Neuronal stem cell (in vitro differentiated cells): ENCODE data around the gene RASAL2.

ENCODE experiments used
- DNase-seq: peaks from one replicate; pipeline ENCODE4 v3.0.0-alpha.2; 2013; ENCODE audit warnings: low spot score
- H2AFZ ChIP-seq: one replicate; pipeline ENCODE4 v1.6.1; 2013; ENCODE audit warnings: mild to moderate bottlenecking, low read length, inconsistent platforms
- H2AK5ac ChIP-seq: 2 replicates; pipeline ENCODE4 v1.6.1; 2013; ENCODE audit warnings: low read depth, mild to moderate bottlenecking, inconsistent platforms, low read length, moderate library complexity, mixed read lengths
- H2BK120ac ChIP-seq: 2 replicates; pipeline ENCODE4 v1.6.1; 2013; ENCODE audit warnings: low read depth, mild to moderate bottlenecking, inconsistent platforms, low read length, moderate library complexity, mixed read lengths
- H2BK12ac ChIP-seq: one replicate; pipeline ENCODE4 v1.6.1; 2013; ENCODE audit warnings: low read length, inconsistent platforms
- H2BK15ac ChIP-seq: 2 replicates; pipeline ENCODE4 v1.6.1; 2013; ENCODE audit warnings: mild to moderate bottlenecking, low read length, inconsistent platforms, mixed read lengths
- H2BK5ac ChIP-seq: one replicate; pipeline ENCODE4 v1.6.1; 2013; ENCODE audit warnings: inconsistent platforms, mild to moderate bottlenecking, low read length, moderate library complexity
- H3K14ac ChIP-seq: one replicate; pipeline ENCODE4 v1.6.1; 2013; ENCODE audit warnings: low read length, inconsistent platforms
- H3K18ac ChIP-seq: 2 replicates; pipeline ENCODE4 v1.6.1; 2013; ENCODE audit warnings: low read length, inconsistent platforms
- H3K23ac ChIP-seq: 2 replicates; pipeline ENCODE4 v1.6.1; 2013; ENCODE audit warnings: low read depth, mild to moderate bottlenecking, mixed read lengths, low read length, inconsistent platforms; ENCODE audit not compliant: poor library complexity
- H3K27ac ChIP-seq: replicated peaks from 3 replicates; pipeline ENCODE4 v1.5.1; 2013; ENCODE audit warnings: low read length, inconsistent platforms
- H3K27me3 ChIP-seq, 3 experiments: 2 replicates each; pipeline ENCODE4 v1.6.1; 2013; ENCODE audit warnings: low read length in 3 of 3, mild to moderate bottlenecking in 2 of 3, inconsistent platforms in 1 of 3, low read depth in 1 of 3, mixed read lengths in 1 of 3, moderate library complexity in 1 of 3; ENCODE audit not compliant: control insufficient read depth in 3 of 3, insufficient read depth in 3 of 3
- H3K36me3 ChIP-seq, 2 donors: replicated peaks in 1 of 2; 2 replicates each; pipeline ENCODE4 v1.6.1; 2013; ENCODE audit warnings: low read length in 2 of 2; ENCODE audit not compliant: control insufficient read depth in 2 of 2, insufficient read depth in 2 of 2
- H3K4ac ChIP-seq: 2 replicates; pipeline ENCODE4 v1.6.1; 2013; ENCODE audit warnings: inconsistent platforms, mild to moderate bottlenecking, low read length, moderate library complexity
- H3K4me1 ChIP-seq, 2 donors: 1 replicate in 1 of 2; 2 replicates in 1 of 2; pipeline ENCODE4 v1.6.1; 2013; ENCODE audit warnings: low read length in 2 of 2, low read depth in 1 of 2; ENCODE audit not compliant: control insufficient read depth in 2 of 2, insufficient read depth in 1 of 2
- H3K4me2 ChIP-seq: one replicate; pipeline ENCODE4 v1.6.1; 2013; ENCODE audit warnings: mild to moderate bottlenecking, low read length, inconsistent platforms; ENCODE audit not compliant: insufficient read depth, poor library complexity, severe bottlenecking
- H3K4me3 ChIP-seq, 2 donors: 2 replicates each; pipeline ENCODE4 v1.5.1; 2013; ENCODE audit warnings: low read length in 2 of 2, mild to moderate bottlenecking in 2 of 2, inconsistent platforms in 1 of 2, moderate library complexity in 1 of 2
- H3K79me1 ChIP-seq: one replicate; pipeline ENCODE4 v1.6.1; 2013; ENCODE audit warnings: low read depth, mild to moderate bottlenecking, inconsistent platforms, low read length, moderate library complexity
- H3K9ac ChIP-seq: one replicate; pipeline ENCODE4 v1.6.1; 2013; ENCODE audit warnings: mild to moderate bottlenecking, low read depth, low read length, inconsistent platforms; ENCODE audit not compliant: poor library complexity
- H3K9me3 ChIP-seq, 2 donors: replicated peaks in 1 of 2; 2 replicates each; pipeline versions ENCODE3 to v1.6.1; 2013; ENCODE audit warnings: low read length in 2 of 2, mild to moderate bottlenecking in 2 of 2, inconsistent platforms in 1 of 2, low read depth in 1 of 2, mixed read lengths in 1 of 2, moderate library complexity in 1 of 2; ENCODE audit not compliant: control insufficient read depth in 2 of 2, insufficient read depth in 1 of 2
- H4K8ac ChIP-seq: one replicate; pipeline ENCODE4 v1.6.1; 2013; ENCODE audit warnings: low read depth, mild to moderate bottlenecking, inconsistent platforms, low read length, moderate library complexity
- H4K91ac ChIP-seq: one replicate; pipeline ENCODE4 v1.6.1; 2013; ENCODE audit warnings: low read length, low read depth, mild to moderate bottlenecking, inconsistent platforms; ENCODE audit not compliant: poor library complexity
- WGBS, 2 donors: extraction: QIAGEN DNeasy Blood & Tissue Kit; methylation state at CpG; one replicate each; pipeline ENCODE4 v1.1.7; 2013; ENCODE audit warnings: missing lambda C conversion rate in 2 of 2, mixed read lengths in 1 of 2; ENCODE audit not compliant: insufficient read length in 2 of 2, insufficient replicate concordance in 1 of 2; ENCODE audit errors: extremely low coverage in 2 of 2; 5-methylcytosine and 5-hydroxymethylcytosine counted together

Gene RASAL2

GRCh38 chr1:178258536-178258935 lies 164.6 kb downstream of the RASAL2 start:
- Histone ChIP-seq H3K4ac (no peak overlapping the region), H2AFZ (no peak overlapping the region), H3K79me1 (no peaks in the 10 kb centered on the region), H2BK15ac (no peak overlapping the region), H3K23ac (no peak overlapping the region), H3K4me3 (no peak overlapping the region), H3K36me3 (no peaks in the 10 kb centered on the region), H4K91ac (no peak overlapping the region), H3K4me1 (peaks cover 0 to 15% of the 10 kb centered on the region in 2 donors), H3K4me2 (no peak overlapping the region), H2BK12ac (no peak overlapping the region), H3K9me3 (peaks cover 0 to 15% of the 10 kb centered on the region in 2 donors), H3K18ac (no peak overlapping the region), H3K27me3 (no peaks in the 10 kb centered on the region), H3K9ac (no peak overlapping the region), H2BK5ac (no peak overlapping the region), H2AK5ac (no peak overlapping the region), H3K27ac (no peak overlapping the region), H2BK120ac (no peak overlapping the region), H4K8ac (no peak overlapping the region), H3K14ac (no peak overlapping the region)
- no CpG with 5 or more reads among the region's 3 CpGs for WGBS, 2 donors
- no peak for DNase-seq

DNA sequence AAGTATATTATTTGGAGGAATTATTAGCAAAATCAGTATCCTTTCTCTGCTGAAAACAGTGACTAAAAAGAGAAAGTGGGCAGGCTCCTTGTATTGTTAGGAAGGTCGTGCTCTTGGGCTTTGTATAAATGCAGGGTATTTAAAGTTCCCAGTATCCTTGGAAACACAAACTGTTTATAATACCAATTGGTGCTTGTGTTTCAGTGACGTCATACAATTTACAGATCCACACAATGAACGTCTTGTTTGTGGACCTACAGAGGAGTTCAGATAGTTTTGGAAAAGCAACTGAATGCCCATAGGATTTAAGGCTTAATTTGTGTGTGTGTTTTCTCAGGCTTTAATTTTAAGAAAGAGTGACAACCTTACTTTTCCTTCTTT lies 168.2 kb downstream of the RASAL2 start:
- H3K4me2 ChIP-seq: peak overlapping the region; percentile 23
- WGBS, 2 donors: no CpG with 5 or more reads among the region's 3 CpGs
- no peak overlapping the region for H3K4me3 ChIP-seq
- H3K14ac ChIP-seq: no peak overlapping the region
- H3K4ac ChIP-seq: no peak overlapping the region
- H2BK5ac ChIP-seq: no peak overlapping the region
- no peaks in the 10 kb centered on the region for H3K36me3 ChIP-seq
- H2AFZ ChIP-seq: peak overlapping the region; percentile 25
- DNase-seq: peak; percentile 61
- no peak overlapping the region for H2AK5ac ChIP-seq
- no peak overlapping the region for H2BK120ac ChIP-seq
- no peak overlapping the region for H3K23ac ChIP-seq
- peaks cover 5 to 27% of the 10 kb centered on the region in 2 donors for H3K4me1 ChIP-seq
- no peaks in the 10 kb centered on the region for H3K27me3 ChIP-seq
- H3K9me3 ChIP-seq: peaks cover 0 to 8% of the 10 kb centered on the region in 2 donors
- H3K79me1 ChIP-seq: no peaks in the 10 kb centered on the region
- H3K27ac ChIP-seq: peak overlapping the region; percentile 49
- no peak overlapping the region for H3K18ac ChIP-seq
- no peak overlapping the region for H2BK15ac ChIP-seq
- no peak overlapping the region for H4K8ac ChIP-seq
- no peak overlapping the region for H4K91ac ChIP-seq
- no peak overlapping the region for H2BK12ac ChIP-seq
- no peak overlapping the region for H3K9ac ChIP-seq

DNA sequence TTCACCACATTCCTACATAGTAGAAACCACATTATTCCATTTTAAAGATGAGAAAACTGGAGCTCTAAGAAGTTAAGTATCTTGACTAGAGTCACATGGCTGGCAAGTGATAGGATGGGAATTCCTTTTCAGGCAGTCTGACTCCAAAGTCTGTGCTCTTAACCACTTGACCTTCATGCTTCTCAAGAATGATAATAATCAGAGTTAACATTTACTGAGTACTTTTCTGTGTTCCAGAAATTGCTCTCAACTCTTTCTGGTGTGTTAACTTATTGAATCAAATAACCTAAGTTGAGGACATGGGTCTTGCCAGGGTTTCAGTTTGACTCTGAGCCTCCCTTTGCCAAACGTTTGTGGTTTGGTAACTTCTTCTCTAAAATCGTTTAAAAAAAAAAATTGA lies 169.4 kb downstream of the RASAL2 start:
- peaks cover 0 to 8% of the 10 kb centered on the region in 2 donors for H3K9me3 ChIP-seq
- H3K9ac ChIP-seq: no peak overlapping the region
- H3K18ac ChIP-seq: no peak overlapping the region
- no peak overlapping the region for H3K14ac ChIP-seq
- H3K4me2 ChIP-seq: no peak overlapping the region
- no peak overlapping the region for H4K8ac ChIP-seq
- WGBS, 2 donors: no CpG with 5 or more reads among the region's 2 CpGs
- H3K4me1 ChIP-seq: peaks cover 6 to 29% of the 10 kb centered on the region in 2 donors
- no peak overlapping the region for H3K23ac ChIP-seq
- no peaks in the 10 kb centered on the region for H3K27me3 ChIP-seq
- no peaks in the 10 kb centered on the region for H3K79me1 ChIP-seq
- DNase-seq: no peak
- no peak overlapping the region for H2AFZ ChIP-seq
- no peak overlapping the region for H3K27ac ChIP-seq
- H3K4ac ChIP-seq: no peak overlapping the region
- H2AK5ac ChIP-seq: no peak overlapping the region
- no peaks in the 10 kb centered on the region for H3K36me3 ChIP-seq
- H2BK15ac ChIP-seq: no peak overlapping the region
- H2BK5ac ChIP-seq: no peak overlapping the region
- H3K4me3 ChIP-seq: no peak overlapping the region
- no peak overlapping the region for H4K91ac ChIP-seq
- H2BK120ac ChIP-seq: no peak overlapping the region
- no peak overlapping the region for H2BK12ac ChIP-seq

GRCh38 chr1:178266113-178266512 lies 172.2 kb downstream of the RASAL2 start:
- Histone ChIP-seq H2AK5ac (no peak overlapping the region), H3K9me3 (peaks cover 0 to 4% of the 10 kb centered on the region in 2 donors), H4K8ac (no peak overlapping the region), H3K18ac (no peak overlapping the region), H2BK5ac (no peak overlapping the region), H3K9ac (no peak overlapping the region), H2BK12ac (no peak overlapping the region), H3K27ac (no peak overlapping the region), H3K4ac (no peak overlapping the region), H4K91ac (no peak overlapping the region), H3K36me3 (no peaks in the 10 kb centered on the region), H2BK120ac (no peak overlapping the region), H3K4me1 (peaks cover 6 to 29% of the 10 kb centered on the region in 2 donors), H3K79me1 (no peaks in the 10 kb centered on the region), H3K4me2 (no peak overlapping the region), H3K23ac (no peak overlapping the region), H3K27me3 (no peaks in the 10 kb centered on the region), H3K4me3 (no peak overlapping the region), H2AFZ (no peak overlapping the region), H3K14ac (no peak overlapping the region), H2BK15ac (no peak overlapping the region)
- no peak for DNase-seq
- WGBS, 2 donors: no CpG with 5 or more reads among the region's 3 CpGs
